Lower leg skin (tissue), 3 donors: ENCODE measurements around the gene ZHX3.

ENCODE experiments used
- CTCF ChIP-seq, 3 donors: fragments of 450-650 bp; IDR thresholded peaks; one replicate each; pipeline ENCODE4 v1.5.1; 2016; ENCODE audit warnings: antibody characterized with exemption in 3 of 3, mild to moderate bottlenecking in 3 of 3, moderate library complexity in 2 of 3
- POLR2A ChIP-seq, 2 donors: fragments of 450-650 bp; IDR thresholded peaks; one replicate each; pipeline ENCODE4 v1.6.1; 2016 to 2017; ENCODE audit warnings: antibody characterized with exemption in 2 of 2, mild to moderate bottlenecking in 1 of 2, moderate library complexity in 1 of 2

GRCh38 chr20:41304002-41304401 lies 13.5 kb downstream of the ZHX3 start:
- no peak for TF ChIP-seq CTCF (IDR thresholded peaks at IDR 0.05)
- TF ChIP-seq POLR2A (IDR thresholded peaks at IDR 0.05) = no peak
